Cardiac fibroblast (primary cell): ENCODE measurements around the gene NAV2.

ENCODE experiments used
- DNase-seq, 2 donors: peaks; one replicate each; pipeline versions ENCODE4 v3.0.0 to v3.0.0-alpha.2; 2010; ENCODE audit warnings: low read depth in 2 of 2
- H3K4me3 ChIP-seq, 2 donors: replicated peaks in 1 of 2; 1 replicate in 1 of 2; 2 replicates in 1 of 2; pipeline ENCODE4 v1.5.1; 2011; ENCODE audit warnings: low read depth in 2 of 2, low read length in 2 of 2, mild to moderate bottlenecking in 2 of 2, moderate library complexity in 1 of 2
- TF ChIP-seq, protein P1 (sequence below): IDR thresholded peaks from one replicate; pipeline ENCODE4 v1.5.1; 2011; ENCODE audit warnings: low read depth, mild to moderate bottlenecking, low read length, inconsistent platforms

Gene NAV2

DNA sequence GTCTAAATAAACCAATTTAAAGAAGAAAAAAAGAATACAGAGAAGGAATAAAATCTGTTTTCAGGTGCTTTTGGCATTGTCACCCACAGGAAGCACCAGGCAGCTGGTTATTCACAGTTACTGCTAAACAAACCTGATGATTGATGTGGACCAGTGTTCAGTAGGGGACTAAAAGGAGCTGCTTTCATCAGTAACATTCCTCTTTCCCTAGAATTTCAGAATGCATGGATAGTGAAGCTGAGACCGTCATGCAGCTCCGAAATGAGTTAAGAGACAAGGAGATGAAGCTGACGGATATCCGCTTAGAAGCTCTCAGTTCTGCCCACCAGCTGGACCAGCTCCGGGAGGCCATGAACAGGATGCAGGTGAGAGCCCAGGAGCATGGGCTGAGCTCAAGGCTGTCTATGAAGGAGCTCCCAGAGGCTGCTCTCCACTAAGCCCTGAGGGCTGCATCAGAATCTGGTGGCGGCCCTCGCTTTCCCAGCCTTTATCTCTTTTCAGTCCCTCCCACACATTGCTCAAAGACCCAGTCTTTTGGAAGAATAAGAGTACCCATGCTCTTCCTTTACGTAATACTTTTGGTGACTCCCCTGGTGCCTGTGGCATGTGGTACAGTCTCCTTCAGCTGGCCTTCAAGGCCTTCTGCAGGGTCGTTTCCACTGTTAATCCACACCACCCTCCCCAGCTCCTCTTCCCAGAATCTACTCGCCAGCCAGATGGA, 378.2 kb downstream of the NAV2 start:
- no peak overlapping the region for H3K4me3 ChIP-seq
- TF ChIP-seq, protein P1, sequence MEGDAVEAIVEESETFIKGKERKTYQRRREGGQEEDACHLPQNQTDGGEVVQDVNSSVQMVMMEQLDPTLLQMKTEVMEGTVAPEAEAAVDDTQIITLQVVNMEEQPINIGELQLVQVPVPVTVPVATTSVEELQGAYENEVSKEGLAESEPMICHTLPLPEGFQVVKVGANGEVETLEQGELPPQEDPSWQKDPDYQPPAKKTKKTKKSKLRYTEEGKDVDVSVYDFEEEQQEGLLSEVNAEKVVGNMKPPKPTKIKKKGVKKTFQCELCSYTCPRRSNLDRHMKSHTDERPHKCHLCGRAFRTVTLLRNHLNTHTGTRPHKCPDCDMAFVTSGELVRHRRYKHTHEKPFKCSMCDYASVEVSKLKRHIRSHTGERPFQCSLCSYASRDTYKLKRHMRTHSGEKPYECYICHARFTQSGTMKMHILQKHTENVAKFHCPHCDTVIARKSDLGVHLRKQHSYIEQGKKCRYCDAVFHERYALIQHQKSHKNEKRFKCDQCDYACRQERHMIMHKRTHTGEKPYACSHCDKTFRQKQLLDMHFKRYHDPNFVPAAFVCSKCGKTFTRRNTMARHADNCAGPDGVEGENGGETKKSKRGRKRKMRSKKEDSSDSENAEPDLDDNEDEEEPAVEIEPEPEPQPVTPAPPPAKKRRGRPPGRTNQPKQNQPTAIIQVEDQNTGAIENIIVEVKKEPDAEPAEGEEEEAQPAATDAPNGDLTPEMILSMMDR: no peak
- DNase-seq: no peak

DNA sequence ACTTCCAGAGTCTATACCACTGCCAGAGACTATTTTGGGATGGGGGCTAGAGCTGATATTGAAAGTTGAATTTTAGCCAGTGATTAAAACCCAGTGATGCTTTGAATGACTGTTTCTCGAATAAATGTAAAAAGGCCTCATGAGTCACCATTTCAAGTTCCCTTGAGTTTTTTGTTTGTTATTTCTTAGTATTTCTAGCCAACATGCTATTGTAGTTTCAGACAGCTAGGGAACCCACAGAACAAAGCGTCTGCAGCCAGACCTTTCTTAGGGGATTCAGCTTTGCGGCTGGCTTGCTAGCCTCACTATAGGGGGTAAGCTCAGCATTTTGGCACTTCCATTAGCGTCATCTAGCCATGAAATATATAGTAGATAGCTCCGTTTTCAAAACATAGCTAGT, 381.1 kb downstream of the NAV2 start:
- DNase-seq: peak; percentile 40 to 75
- H3K4me3 ChIP-seq: no peak overlapping the region
- TF ChIP-seq, protein P1: peak; percentile 26

DNA sequence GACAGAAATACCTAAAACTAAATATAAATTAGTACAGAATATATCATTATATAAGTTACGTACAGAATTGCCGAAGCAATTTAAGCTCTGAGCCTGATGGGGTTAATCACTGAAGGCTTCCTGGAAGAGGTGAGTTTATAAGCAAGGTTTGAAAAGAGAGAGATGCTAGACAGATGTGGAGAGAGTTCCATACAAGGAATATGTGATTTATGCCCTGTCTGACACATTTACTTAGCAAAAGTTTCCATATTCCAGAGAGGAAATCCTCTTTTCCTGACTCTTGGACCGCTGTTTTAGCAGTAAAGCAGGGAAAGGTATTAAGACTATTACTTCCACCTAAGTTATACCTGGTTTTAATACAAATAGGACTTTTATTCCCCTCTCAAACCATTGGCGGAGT, 382.6 kb downstream of the NAV2 start:
- no peak overlapping the region for H3K4me3 ChIP-seq
- DNase-seq: no peak
- TF ChIP-seq, protein P1: no peak

DNA sequence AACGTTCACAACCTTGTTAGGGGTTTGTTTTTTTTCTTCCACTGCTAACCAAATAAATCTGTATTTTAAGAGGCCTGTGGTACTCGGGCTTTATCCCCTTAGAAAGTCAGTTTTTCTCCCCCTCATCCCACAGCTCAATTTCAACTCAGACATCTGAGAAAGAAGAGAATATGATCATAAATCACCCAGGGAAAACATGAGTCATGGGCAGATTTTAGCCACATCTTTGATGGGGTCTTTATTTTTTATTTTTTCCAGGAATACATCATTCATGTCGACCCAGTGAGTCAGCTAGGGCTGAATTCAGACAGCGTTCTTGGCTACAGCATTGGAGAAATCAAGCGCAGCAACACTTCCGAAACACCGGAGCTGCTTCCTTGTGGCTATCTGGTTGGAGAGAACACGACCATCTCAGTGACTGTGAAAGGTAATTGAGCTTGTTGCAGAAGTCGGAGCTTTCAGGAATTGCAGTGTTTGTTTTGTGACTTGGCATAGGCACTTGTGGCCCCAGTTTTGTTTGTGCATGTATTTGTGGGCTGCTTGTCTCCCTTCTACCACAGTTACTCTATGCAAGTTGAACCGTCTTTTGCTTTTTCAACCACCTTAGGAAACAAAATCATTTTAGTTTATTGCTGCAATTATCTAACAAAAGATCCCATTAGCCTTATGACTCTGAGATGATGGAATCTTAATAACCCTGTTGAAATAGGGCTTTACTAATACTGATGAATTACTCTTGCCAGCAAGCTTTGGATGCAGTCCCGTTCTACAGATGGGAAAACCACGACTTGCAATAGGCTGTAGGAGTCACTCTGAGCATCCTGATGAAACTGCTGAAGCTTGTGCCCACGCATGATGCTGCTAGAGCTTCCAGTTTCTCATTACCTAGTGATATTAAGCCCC, 384.9 kb downstream of the NAV2 start:
- DNase-seq: peak; percentile 79 to 88
- TF ChIP-seq, protein P1: no peak
- H3K4me3 ChIP-seq: no peak overlapping the region

DNA sequence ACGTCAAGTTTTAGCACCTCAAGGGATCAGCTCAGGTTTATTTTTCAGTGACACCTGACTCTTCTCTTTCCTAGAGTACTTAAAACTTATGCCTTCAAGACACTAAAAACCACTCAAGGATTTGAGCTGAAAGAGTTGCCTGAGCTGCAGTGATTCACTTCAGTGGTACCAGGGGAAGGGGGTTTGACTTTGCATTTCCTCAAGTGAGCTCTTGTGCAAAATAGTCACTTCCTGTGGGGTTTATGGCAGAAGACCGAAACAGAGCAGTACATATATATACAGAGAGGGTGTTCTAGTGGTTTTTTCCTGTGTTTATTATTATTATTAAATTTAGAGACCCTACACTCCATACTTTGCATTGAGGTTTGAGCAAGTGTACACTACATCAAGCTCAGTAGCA, 386.9 kb downstream of the NAV2 start:
- DNase-seq: no peak
- H3K4me3 ChIP-seq: no peak overlapping the region
- TF ChIP-seq, protein P1: no peak

DNA sequence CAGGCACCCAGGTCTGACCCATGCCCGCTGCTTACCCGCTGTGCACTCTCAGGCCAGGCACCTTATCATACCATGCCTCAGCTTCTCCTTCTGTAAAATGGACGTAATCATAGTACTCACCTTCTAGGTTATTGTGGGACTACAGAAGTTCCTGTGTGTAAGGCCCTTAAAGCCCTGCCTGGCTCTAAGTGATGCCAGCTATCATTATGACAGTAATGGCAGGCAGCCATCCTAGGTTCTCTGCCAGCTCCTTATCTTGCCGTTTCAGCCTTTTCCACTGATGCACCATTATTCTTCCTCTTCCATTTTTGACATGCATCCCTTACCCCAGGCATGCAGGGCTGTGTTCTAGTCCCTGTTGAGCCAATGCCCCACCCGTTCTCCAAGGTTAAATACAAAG, 389.8 kb downstream of the NAV2 start:
- TF ChIP-seq, protein P1: no peak
- H3K4me3 ChIP-seq: no peak overlapping the region
- DNase-seq: peak in 1 of 2 donors; percentile 30
